GM10266 (cell line): ENCODE data around the gene ATOH8.

Experiments used
- DNase-seq: peaks from one replicate; pipeline ENCODE4 v3.0.0; 2012; ENCODE audit errors: extremely low spot score
- TF ChIP-seq, protein P1 (sequence below): IDR thresholded peaks from 2 replicates; pipeline ENCODE4 v1.5.1; 2012; ENCODE audit warnings: mild to moderate bottlenecking, low read depth; ENCODE audit not compliant: control insufficient read depth, insufficient read depth; ENCODE audit errors: missing control alignments

The ATOH8 gene

DNA sequence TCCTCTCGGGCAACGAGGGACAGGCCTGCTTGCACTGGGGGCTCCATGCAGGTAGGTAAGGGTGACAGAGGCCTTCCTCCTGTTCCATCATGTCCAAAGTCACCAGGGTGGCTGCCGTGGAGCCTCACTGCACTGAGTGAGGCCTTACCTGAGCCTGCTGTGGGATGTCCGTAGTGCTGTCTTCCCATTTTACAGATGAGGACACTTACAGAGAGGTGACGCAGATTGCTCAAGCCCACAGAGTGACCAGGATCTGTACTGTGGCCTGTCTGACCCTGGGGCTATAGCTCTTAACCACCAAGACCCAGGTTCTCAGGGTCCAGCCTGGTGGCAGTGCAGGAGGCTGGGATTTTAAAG, 5.4 kb downstream of the ATOH8 start:
- no peak for DNase-seq
- TF ChIP-seq, protein P1, sequence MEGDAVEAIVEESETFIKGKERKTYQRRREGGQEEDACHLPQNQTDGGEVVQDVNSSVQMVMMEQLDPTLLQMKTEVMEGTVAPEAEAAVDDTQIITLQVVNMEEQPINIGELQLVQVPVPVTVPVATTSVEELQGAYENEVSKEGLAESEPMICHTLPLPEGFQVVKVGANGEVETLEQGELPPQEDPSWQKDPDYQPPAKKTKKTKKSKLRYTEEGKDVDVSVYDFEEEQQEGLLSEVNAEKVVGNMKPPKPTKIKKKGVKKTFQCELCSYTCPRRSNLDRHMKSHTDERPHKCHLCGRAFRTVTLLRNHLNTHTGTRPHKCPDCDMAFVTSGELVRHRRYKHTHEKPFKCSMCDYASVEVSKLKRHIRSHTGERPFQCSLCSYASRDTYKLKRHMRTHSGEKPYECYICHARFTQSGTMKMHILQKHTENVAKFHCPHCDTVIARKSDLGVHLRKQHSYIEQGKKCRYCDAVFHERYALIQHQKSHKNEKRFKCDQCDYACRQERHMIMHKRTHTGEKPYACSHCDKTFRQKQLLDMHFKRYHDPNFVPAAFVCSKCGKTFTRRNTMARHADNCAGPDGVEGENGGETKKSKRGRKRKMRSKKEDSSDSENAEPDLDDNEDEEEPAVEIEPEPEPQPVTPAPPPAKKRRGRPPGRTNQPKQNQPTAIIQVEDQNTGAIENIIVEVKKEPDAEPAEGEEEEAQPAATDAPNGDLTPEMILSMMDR, result no peak

DNA sequence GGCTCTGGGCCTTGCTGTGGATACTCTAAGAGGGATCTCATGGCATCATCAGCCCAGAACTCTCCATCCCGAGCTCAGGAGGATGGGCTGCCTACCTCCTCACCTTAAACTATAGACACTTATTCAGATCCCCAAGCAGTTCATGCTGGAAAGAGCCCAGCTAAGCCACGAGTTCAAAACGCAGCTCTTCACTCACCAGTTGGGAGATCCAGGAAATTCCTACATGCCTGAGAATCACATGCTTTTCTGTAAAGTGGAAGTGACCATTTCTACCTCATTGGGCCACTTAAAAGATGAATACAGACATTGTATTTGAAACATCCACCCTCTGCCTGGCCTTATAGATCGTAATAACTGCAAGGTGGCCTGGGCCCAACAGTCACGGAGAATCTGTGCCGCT, 6.6 kb downstream of the ATOH8 start:
- no peak for DNase-seq
- TF ChIP-seq, protein P1, result no peak

DNA sequence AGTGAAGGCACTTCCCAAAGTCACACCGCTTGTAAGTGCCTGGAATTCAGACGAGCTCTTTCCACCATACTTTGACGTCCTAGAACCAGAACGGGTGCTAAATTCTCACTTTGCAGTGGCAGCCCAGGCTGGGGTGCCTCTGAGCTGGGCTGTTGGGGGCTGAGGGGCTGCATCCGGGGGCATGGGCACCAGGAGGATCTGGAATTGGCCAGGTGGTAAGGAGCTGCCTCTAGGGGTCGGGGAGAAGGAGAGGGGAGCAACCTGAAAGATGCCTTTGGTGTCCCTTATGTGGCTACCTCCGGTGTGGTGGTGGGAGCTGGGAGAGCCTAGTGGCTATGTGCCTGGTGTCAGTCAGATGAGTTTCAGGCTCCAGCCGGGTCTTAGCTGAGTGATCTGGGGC, 7.1 kb downstream of the ATOH8 start:
- no peak for DNase-seq
- TF ChIP-seq, protein P1, result no peak

DNA sequence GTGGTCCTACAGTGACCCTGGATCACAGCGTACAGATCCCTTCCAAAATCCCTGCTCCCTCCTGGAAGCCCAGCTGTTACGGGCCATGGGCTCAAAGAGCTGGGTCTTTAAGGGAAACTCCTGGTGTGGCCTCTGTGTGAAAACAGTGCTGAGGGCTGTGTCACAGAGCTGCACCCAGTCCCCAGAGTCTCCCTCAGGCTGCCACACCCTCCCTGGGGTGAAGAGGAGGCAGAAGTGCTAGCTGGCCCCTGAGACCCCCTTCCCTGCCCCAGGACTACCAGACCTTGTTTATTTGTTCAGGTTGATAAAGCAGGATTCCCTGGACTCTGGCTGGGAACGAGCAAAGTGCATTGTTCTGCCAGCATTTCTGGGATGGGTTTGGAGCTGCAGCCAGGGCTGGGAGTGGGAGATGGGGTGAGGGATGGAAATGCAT, 7.7 kb downstream of the ATOH8 start:
- TF ChIP-seq, protein P1, result no peak
- DNase-seq, result no peak

DNA sequence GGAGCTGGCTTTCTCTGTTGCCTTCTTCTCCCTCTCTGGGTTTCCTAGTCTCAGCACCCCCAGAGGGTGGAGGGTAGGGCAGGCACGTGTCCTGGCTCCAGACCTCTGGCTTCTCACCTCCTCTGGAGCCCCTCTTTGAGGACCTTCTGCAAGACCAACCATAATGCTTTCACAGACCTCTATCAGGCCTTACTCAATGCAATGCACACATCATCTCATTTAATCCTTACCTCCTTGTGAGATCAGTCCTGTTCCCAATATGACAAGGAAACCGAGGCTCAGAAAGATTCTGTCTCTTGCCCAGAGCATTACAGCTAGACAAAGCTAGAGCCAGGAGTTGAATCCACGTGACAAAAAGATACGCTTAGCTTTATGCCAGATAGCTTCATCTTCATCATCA, 8.2 kb downstream of the ATOH8 start:
- no peak for DNase-seq
- TF ChIP-seq, protein P1, result no peak

DNA sequence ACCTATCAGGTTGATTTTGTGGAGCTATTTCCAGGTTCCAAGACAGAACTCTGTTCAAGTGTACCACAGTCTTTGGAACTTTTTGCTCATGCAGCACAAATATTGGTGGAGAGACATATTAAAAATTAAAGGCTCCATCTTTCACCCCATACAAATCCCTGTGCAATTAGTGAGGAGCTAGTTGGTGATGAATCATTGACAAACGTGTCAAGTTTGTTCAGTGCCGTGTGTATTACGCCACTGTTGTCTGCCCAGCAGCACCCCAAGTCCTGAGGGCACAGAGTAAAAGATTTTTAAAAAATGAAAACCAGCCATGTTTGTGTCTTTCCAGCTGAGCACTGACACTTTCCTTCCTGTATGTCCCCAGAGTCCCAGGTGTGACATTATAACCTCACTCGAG, 9.3 kb downstream of the ATOH8 start:
- TF ChIP-seq, protein P1, result no peak
- DNase-seq, result no peak

DNA sequence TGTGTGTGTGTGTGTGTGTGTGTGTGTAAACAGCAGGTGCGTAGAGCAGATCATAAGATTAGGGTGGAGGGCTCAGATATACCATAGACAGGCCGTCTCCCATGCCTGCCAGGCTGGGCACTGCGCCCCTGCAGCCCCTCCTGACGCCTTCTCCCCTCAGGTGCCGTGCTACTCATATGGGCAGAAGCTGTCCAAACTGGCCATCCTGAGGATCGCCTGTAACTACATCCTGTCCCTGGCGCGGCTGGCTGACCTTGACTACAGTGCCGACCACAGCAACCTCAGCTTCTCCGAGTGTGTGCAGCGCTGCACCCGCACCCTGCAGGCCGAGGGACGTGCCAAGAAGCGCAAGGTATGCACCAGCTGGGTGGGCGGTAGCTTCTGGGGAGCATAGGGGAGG, 10.0 kb downstream of the ATOH8 start:
- no peak for DNase-seq
- TF ChIP-seq, protein P1, result no peak
